Stromal cell of bone marrow (primary cell): ENCODE results near the gene DAAM1.

Experiments used
- DNase-seq: peaks from one replicate; pipeline ENCODE4 v3.0.0-alpha.2; 2012; ENCODE audit warnings: low read depth

DAAM1 gene

DNA sequence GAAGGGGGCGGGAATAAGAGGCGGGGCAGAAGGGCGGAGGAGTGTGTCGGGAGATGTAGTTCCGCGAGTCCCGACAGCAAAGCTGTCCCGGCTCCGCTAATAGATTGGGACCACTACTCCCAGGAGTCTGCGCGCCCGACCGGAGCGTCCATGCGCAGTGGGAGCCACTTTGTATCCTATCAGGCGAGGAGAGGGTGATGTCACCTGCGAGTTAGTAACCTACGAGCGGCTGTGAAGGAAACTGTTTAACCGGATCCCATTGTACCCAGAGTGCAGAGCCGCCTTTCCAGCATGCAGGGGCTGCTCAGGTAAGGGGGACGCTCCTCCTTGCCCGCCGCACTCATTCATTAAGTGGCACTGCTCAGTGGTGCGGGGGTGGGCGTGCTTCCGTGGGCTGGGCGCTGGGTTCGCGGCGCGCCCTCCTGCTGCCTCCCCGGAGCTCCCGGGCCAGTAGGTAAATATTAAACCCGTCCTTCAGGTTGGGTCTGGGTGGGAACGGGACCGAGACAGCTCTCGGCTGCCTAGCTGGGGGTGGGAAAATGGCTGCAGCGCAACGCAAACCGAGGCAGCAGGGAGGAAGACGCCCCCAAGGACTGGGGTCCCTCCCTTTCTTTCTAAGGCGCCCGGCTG, at the start of gene DAAM1:
Gene DAAM1, plus strand, starts transcription at position 207 of the 630 bp plus-strand sequence. CDS start 74,811 bp downstream, outside the sequence.
- peak; percentile 98 for DNase-seq

DNA sequence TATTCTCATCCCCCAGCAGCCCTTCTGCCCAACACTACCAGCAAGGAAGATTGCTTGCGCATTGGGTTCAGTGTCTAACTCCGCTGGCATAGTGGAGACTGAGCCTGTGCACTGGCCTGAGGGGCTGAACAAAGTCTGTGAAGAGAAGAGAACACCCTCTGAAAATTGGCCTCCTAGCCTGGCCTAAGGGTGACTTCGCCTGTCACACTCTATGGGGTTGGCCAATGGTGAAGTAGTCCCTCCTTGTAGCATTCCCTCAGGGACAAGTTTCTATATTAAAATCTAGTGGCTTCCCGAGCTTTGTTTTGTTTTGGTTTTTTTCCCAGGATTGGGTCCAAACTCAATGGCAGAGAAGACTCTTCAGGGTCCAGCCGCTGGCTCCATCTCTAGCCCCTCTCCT, 49.1 kb upstream of the DAAM1 start:
- no peak for DNase-seq

DNA sequence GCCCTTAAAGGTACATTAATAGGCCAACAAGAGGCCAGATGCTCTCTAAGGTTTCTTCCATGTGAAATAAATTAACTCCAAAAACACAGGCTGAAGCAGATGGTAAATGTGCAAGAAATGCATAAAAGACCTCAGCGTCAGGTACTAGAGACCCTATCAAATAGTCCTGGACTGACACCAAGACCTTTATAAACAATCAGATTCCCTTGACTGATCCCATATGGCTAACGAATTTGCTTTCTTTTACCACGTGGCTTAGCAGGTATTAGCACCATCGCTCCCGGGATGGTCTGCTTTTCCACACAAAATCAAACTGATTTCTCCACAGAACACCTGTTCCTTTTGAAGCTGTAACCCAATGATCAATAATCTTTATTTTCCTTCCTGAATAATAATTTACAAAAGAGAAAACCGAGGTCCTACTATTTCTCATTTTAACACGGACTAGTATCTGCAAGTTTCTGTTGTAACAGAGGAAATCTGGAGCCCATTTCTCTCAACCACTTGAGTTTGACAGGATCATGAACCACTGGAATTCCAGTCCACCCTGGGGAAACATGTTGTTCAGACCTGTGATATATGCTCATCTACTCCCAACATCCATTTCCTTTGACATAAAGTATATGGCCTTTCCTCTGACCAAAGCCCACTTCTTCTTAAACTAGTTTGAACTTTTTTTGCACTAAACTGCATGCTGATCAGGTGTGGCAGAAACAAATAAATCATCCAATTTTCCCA, 48.2 kb upstream of the DAAM1 start:
- DNase-seq: no peak

DNA sequence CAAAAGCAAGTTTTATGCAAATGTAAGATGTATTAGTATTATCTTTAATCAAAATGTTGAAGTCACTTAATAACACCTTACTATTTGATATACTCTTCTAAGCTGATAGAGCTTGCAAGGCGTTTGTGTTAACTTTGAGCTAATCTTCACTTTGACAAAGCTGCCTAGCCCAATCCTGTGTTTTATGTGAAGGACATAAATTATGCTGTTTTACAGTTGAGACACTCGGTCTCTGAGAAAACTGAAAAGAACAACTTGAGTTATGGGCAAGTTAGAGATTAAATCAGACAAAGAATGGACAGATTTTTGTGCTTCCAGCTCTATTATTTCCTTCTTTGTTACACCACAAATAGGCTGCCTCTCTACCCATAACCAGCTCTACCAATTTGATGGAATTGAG, 42.0 kb upstream of the DAAM1 start:
- DNase-seq: no peak

DNA sequence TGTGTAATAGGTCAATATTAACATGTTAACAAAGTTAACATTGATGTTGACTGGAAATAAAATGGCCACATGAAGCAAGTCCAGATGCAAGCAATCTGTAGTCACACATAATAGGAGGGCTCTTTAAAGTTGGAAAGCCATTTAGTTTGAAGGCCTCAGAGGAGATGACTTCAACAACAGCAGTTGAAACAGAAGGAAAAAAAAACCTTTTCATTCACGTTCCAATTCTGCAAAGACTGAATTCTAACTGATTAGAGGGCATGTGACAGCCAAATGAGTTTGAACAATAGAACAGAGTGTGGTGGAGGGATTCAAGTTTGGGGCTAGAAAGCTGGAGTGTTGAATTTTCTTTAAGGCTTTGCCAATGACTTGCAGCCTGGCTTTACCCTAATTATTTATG, 41.5 kb upstream of the DAAM1 start:
- no peak for DNase-seq

DNA sequence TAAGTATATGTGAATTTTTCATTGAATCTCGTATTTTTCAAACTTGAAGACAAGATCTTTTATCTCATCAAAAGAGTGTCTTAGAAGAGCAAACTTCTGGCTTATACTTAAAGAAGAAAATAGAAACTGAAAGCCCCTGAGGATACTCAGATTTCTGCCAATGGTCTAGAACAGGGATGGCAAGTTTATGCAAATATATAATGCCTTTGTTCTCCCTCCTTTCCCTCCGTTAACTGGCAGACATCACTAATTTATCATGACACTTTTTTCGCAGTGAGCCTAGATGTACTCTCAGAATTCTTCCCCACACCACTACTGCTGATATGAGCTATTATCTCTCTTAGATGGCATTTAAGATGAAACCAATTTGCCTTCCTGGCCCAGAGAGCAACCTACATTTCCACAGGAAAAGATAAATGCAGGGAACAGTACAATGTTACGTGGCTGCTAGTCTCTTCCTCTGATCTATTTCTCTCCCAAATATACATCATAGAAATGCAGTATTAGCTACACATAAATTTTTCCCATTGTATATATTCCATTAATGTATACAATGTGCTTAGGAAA, 40.0 kb upstream of the DAAM1 start:
- DNase-seq: no peak

DNA sequence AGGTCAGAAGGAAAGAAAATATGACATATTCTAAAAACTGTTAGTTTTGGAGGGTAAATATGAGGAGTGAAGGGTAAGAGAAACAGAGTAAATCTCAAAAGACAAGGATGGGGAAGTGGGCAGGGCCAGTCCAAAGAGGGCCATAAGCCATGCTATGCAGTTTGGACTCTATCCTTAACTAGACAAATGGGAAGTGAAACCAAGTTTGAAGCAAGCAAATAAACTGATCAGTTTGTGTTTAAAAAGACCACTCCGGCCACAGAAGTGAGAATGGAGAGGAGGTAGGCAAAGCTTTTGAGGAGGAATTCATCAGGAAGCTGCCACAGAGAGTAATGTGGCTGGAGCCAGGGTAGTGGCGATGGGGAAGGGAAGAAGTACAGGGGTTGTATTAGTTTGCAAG, 37.5 kb upstream of the DAAM1 start:
- no peak for DNase-seq

DNA sequence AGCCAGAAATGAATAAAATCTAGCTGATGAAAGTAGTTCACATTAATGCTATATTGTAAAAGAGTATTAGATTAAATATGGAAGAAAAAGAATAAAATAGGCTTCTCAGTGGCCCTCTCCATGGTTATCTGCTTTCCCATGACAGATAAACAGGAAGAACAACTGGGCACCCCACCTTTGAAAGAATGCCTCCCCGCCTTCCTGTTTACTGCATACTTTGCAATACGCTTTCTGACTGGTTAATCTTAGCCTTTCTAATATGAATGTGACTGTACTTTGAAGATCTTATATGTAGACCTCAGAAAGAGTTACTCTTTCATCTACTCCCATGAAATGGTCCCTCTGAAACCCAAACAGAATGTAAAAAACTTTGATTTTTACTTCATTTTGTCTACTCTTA, 34.1 kb upstream of the DAAM1 start:
- DNase-seq: no peak

DNA sequence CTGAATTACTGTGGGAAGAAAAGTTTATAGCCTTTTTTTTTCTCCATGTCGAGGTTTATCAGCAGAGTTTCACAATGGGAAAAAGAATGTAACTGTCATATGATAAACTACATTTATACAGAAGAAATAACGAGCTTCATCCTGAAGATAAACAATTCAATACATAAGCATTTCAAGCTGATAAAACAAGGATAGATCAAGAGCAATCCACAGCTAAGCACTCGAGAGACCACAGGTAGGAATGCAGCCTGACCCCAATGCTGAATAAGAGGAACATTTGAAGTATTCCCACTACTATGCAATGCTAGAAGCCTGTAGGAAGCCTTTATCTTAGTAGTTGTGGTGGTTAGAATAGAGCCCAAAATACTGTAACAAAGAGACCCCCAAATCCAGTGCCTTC, 32.6 kb upstream of the DAAM1 start:
- DNase-seq: no peak

DNA sequence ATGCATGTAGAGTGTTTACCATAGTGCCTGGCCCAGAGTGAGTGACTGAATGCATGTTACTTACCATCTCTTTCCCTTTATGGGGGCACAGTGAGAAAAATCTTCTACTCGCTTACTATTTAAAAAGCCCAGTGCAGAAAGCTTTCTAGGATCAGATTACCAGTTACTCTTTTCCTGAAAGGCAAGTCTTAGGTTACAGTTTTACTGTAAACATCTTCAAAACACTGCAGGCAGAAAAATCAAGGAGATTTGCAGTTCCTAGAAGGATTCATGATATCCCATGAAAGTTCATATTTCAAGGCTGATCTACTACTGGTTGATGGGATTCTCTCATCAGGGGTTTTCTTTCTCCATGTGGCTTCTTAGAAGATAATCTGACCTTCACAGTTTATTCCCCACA, 29.3 kb upstream of the DAAM1 start:
- DNase-seq: no peak

DNA sequence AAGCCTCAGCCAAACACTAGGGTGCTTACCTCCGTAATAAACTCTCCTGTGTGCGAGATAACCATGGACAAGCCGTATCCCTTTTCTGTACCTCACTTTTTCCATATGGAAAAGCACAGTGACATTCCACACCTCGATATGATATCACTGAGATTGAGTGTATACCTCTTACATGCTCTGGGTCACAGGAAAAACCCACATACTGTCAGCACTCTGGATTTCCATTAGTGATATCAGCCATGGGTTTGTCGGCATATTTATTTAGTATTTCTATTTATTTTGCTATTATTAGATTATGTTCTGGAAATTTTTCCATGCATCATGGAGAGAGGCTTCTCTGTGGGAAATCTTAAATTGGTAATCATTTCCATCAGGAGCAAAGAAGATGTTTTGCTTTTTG, 28.0 kb upstream of the DAAM1 start:
- DNase-seq: no peak

DNA sequence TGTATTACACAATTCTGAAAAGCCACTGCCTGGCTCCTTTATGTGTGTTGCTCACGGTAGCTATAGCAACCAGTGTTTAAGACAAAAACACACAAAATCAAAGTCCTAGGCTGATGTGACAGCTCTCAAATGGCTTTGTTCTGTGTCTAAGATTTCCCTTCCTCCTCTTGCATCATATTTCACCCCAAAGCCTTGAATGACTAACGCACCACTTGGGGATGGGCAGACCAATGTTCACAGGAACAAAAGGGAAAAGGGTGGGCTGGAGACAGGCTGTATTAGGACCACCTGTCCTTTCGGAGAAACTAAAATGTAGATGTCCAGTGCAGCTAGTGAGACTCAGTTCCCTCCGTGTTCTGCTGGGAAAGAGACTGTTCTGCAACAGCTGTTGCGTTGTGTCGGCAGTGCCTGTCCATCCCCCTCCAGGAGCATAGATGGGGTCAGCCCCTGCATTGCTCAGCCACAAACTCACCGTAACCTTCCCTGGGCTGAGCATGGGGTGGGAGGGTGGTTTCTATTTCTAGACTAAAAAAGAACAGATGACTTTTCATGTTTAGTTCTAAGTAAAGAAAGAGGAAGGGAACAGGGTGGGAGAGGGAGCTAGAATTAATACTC, 26.8 kb upstream of the DAAM1 start:
- DNase-seq: peak; percentile 86

DNA sequence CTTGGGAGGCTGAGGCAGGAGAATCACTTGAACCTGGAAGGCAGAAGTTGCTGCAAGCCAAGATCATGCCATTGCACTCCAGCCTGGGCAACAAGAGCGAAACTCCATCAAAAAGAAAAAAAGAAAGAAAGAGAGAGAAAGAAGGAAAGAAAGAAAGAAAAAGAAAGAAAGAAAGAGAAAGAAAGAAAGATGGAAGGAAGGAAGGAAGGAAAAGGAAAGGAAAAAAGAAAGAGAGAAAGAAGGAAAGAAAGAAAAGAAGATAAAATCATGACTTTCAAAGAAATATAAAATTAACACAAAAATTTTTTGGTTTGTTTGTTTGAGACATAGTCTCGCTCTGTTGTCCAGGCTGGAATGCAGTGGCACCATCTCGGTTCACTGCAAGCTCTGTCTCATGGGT, 22.2 kb upstream of the DAAM1 start:
- no peak for DNase-seq

DNA sequence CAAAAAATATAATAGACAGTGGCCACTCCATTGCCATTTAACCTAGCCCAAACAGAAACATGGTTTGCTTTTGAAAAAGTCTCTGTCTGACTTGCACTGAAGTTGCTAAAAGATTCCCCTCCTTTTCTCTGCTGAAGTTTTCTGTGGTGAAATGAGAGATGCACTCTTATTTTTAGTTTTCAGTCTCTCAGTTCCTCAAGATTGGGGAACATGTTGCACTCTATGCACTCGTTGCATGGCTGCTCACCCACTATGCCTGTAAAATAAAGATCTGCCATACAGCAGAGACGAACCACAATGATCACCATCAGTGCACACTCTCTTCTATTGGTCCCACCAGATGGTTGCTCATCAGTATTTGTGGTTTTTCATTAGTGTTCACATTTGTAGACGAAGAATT, 13.1 kb upstream of the DAAM1 start:
- DNase-seq: no peak

DNA sequence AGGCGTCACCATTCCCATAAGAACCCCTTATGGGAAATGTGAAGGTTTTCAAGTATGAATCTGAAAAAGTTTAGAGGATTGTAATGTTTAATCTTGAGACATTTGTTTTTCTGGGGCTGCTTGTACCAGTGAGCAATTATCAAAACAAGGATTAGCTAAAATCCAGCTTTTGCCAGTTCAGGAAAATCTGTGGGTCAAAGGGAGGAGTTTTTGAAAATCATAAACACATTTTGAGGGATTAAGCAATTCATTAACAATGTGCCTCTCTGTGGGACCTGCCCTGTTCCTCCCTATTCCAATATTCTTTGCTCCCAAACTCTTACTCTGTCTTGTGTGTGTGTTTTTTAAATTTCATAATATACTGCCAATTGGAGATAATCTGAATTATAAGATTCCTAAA, 11.7 kb upstream of the DAAM1 start:
- DNase-seq: peak; percentile 52

DNA sequence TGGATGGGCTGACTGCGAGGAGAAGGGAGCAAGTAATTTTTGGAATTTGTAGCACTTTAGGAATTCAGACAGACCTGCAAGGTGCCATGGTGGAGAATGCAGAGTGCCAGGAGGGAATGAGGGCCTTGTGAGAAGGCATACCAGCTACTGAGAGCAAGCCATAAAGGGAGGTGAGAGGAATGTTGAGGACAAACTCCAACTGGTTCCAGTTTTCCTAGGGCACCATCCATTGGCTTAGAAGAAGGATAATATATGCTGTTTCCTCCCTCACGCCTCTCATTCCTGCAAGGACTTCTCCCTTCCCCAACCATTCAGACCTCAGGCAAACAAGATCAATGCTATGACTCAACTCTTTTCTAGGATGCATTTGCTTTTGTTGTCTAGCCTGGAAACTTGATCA, 11.2 kb upstream of the DAAM1 start:
- no peak for DNase-seq

DNA sequence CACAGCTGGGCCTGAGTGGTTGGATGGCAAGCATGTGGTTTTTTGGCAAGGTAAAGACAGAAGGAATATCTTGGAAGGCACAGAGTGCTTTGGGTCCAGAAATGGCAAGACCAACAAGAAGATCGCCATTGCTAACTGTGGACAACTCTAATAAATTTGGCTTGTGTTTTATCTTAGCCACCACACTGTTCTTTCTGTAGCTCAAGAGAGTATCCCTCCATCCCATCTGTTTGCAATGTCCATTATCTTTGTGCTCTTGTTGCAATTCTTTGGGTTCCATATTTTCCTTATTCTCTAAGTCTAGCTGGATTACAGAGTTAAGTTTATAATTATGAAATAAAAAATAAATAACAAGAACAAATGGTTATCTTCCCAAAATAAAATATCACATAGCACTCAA, 6.7 kb upstream of the DAAM1 start:
- no peak for DNase-seq

DNA sequence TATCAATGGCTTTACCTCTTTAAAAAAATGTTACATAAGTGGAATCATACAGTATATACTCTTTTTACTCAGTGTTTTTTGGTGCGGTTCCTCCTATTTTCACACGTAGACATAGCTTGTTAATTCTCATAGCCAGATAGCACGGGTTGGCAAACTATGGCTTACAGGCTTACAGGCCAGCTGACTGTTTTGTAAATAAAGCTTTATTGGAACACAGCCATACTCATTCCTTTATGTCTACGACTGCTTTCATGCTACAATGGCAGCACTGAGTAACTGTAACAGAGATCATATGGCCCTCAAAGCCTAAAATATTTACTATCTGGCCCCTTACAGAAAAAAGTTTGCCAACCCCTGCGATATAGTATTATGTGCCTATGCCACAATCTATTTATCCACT, 5.8 kb upstream of the DAAM1 start:
- no peak for DNase-seq

DNA sequence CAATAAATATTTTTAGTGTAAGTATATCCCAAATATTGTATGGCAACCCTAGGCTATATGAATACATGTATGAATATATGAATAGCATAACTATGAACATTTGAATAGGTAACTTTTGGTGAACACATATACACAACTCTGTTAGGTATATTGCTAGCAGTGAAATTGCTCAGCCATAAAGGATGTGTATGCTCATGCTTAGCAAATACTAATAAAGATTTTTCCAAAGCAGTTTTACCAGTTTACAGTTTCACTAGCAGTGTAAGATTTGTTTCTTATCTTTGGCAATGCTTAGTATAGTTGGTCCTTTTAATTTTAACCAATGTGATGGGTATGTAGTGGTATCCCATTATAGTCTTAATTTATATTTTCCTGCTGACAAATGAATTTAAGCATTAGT, 5.3 kb upstream of the DAAM1 start:
- no peak for DNase-seq

DNA sequence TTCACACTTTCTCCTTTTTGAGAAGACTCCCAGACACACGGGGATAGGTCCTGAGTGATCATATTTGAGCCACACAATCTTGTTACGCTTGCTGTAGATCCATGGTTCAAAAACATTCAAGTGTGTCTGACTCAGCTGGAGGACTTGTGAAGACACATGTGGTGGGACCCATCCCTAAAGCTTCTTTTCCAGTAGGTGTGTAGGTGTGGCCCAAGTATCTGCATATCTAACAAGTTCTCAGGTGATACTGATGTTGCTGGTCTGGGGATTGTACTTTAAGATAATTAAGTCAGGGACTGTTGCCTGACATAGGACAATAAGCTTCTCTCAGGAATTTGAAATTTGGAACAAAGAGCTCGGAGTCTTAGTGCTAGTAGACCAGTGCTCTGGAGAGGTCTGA, 4.1 kb upstream of the DAAM1 start:
- DNase-seq: no peak

DNA sequence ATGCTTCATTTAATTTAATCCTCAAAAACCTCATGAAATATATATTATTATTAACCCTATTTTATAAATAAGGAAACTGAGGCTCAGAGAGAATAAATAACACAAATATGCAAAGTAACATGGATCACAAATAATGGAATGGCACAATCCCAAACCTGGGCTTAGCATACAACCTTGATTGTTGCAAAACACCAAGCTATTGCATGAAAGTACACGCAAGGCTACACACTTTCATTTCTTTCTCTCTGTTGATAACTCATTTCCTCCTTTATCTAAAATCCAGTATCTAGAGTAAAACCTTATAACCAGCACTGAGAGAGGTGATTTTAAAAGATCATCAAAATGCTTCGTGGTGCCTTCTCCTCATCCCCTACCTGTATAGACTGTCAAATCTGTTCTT, 2.8 kb upstream of the DAAM1 start:
- no peak for DNase-seq

DNA sequence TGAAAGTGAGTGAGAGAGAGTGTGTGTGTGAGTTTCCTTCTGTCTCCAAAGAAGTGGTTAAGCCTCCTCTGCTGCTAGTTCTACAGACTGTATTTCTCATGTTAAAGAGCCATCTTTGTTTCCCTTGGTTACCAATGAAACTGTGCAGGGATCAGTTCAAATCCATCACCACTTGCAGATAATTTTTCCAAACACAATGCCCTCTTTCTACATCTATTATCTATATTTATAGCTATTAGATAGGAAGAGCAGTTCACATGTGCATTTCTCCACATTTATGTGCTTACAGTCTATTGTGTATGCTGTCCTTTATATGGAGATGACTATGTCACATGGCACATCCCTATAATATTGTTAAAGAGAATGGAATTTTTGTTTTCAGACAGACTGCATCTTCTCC, 2.2 kb upstream of the DAAM1 start:
- no peak for DNase-seq

DNA sequence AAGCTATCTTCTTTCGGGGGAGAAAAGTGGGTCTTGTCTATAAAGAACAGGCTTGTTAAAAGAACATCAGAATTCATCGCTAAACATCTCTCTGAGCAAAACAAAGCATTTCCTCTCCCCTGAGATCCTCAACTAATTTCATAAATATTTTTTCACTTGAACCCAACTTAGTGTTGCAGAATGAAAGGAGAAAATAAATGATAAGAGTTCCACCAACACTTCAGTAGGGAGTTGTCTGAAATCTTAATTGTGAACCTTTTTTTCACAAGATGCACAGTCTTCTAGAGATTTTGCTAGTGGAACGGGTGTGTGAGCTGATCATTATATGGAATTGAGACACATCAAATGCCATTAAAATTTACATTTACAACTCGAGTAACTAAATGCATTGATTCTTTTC, 1.3 kb upstream of the DAAM1 start:
- no peak for DNase-seq
